G401.6 (cell line): ENCODE data around the gene CLCN6.
A peak's percentile ranks its signal among the peaks of the same experiment; 100 is the strongest.

Experiments used
- FAIRE-seq: peaks from 2 replicates; lab custom pipeline; 2012; peaks lifted over from hg19 to GRCh38; lab: Jason Lieb, UNC

The CLCN6 gene

DNA sequence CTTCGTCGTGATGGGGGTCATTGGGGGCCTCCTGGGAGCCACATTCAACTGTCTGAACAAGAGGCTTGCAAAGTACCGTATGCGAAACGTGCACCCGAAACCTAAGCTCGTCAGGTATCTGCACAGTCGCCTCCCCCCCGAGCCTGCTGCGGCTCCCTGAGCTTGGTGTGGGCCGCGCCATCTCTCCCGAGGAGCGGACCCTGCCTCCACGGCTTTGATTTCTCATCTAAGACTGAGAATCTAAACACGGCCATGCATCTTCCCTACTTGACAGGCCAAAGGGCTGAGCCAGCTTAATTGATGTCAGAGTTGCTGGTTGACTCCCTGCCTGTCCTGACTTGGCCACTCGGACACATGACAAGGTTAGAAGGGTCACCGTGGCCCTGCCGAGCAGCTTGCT is 22.5 kb downstream of the CLCN6 start:
- FAIRE-seq = no peak

DNA sequence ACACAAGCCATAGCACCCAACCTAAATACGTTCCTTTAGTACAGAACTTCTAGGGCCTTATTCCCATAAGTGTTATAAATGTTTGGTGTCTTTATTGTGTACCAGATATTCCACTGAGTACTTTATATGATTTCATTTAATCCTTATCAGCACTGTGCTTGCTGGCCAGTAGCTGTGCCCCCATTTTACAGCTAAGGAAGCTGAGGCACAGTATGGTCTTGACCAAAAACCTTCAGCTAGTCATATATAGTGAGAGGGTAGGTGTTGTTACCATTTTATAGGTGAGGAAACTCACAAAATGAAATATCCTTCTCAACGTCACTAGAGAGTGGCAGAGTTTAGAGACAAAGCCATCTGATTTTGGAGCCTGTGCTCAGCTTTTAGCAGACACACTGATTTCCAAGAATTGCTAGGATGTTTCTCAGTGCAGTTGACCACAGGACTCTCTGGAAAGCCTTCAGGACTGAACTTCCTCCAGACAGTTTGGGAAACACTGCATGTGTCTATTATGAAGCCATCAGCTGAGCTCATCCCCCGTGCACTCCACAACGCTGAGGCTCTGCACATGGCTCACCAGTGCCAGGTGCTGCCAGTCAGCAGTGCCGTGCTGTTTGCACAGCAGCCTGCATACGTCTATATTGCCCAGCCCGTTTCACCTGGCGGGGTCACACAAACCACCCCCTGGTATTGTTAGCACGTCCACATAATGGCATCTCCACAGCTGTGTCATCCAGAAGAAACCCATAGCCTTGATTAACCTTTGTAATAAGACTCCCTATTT is 26.1 kb downstream of the CLCN6 start:
- FAIRE-seq = no peak

DNA sequence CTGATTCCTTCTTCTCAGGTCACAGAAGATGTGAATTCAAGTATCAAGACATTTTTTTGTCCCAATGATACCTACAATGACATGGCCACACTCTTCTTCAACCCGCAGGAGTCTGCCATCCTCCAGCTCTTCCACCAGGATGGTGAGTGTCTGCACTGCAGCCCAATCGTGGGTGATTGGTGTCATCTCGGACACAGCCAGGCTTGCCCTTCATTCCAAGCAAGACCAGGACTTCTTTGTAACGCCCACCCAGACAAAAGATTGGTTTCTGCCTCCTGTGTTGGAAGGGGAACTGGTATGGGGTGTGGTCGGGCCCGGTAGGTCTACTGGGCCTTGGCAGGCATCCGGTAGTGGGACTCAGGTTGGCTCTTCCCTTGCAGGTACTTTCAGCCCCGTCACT is 27.5 kb downstream of the CLCN6 start:
- FAIRE-seq = no peak

DNA sequence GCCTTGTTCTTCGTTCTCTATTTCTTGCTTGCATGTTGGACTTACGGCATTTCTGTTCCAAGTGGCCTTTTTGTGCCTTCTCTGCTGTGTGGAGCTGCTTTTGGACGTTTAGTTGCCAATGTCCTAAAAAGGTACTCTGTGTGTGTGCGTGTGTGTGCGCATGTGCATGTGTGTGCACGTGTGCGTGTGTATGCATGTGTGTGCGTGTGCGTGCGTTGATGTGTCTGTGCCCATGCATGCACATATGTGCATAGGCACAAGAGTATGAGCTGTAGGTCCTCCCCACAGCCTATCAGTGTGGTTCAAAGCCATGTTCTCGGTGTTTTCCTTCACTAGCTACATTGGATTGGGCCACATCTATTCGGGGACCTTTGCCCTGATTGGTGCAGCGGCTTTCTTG is 27.9 kb downstream of the CLCN6 start:
- FAIRE-seq = no peak

DNA sequence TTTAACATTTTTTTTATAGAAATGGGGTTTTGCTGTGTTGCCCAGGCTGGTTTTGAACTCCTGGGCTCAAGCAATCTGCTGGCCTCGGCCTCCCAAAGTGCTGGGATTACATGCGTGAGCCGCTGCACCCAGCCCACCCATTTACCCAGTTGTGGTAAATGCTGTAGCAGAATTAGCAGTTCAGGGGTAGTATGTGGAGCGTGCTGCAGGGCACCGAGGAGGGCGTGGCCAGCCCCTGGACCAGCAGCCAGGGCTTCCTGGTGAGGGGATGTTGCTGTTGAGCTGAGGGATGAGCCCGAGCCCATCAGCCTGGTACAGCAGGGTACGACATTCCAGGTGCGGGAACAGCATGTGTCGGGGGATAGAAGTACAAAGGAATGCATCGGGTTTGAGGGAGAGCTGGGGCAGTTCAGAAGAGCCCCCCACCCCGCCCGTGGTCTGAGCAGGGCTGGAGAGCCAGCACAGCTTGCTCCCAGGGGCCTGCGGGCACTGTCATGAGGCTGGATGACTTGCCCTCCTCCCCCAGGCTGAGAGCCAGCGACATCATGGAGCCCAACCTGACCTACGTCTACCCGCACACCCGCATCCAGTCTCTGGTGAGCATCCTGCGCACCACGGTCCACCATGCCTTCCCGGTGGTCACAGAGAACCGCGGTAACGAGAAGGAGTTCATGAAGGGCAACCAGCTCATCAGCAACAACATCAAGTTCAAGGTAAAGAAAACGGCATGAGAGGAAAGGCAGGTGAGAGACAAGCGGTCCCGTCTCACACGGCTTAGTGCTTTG is 29.6 kb downstream of the CLCN6 start:
- no peak for FAIRE-seq

DNA sequence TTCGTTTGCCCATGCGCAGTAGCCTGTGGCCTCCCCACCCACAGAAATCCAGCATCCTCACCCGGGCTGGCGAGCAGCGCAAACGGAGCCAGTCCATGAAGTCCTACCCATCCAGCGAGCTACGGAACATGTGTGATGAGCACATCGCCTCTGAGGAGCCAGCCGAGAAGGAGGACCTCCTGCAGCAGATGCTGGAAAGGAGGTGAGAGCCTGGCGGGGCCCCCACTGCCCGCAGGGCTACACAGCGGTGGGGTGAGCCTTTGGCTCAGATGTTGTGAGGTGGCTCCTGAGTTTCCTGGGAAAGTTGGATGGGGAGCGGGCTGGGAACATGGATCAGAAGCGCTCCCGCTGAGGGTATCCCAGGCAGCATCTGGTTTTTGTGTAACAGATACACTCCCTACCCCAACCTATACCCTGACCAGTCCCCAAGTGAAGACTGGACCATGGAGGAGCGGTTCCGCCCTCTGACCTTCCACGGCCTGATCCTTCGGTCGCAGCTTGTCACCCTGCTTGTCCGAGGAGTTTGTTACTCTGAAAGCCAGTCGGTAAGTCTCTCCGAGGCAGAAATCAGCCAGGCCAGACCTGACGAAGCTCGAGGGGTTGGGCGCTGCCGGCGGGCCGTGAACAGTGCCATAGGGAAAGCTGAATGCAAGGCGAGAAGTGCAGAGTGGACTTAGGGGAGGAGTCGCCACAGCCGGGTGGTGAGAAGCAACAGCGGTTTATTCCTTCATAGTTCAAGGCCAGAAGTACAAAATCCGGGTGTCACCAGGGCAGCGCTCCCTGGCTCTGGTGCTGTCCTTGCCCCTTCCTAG is 31.2 kb downstream of the CLCN6 start:
- FAIRE-seq = no peak

DNA sequence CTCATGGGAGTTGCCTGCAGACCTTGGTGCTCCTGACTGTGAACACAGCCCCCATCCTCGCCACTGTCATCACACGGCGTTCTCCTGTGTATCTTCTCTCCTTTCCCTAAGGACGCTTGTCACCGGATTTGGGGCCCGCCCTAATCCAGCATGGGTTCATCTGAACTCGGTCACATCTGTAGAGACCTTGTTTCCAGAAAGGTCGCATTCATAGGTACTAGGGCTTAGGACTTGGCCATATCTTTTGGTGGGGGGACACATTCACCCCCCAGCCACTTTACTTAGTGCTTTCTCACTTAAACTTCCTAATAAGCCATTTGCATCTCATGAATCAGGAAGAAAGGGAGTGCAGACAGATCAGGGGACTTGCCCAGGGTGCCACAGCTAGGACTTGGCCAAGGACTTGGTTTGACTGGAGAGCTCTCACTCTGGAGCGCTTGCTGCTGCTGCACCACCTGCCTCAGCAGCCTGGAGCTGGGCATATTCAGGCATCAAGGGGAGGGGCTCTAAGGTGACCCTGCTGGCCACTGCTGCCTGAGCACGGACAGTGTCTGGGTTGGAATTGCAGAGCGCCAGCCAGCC is 31.9 kb downstream of the CLCN6 start:
- FAIRE-seq = no peak

DNA sequence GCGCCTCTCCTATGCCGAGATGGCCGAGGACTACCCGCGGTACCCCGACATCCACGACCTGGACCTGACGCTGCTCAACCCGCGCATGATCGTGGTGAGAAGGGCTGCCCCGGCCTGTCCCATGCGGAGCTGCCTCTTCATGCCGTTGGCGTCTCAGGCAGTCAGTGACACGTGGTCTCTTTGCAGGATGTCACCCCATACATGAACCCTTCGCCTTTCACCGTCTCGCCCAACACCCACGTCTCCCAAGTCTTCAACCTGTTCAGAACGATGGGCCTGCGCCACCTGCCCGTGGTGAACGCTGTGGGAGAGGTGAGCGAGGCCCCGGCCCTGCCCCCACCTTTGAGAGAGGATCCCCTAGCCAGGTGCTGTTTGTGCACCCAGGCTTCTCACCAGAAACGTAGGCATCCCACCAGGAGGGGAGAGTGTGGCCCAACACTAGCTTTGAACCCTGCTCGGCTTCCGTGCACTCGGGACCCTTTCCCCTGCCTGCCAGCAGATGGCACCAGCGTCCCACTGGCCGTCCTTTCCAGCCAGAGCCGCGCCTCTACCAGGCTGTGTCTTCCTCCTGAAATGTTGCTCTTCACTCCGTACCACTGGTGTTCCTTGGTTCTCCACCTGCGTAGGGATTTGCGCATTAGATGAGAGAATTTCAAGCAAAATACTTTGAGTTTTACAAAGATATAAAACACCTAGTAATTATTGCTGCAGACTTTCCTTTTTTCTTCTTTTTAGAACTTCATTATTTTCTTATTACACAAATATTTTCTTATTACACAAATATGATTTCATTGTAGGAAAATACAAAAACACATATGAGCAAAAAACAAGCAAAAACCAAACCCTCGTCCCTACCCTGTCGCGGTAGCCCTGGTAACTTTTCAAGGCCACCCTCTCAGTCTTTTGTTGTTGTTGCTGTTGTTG is 32.6 kb downstream of the CLCN6 start:
- peak; percentile 40 for FAIRE-seq

DNA sequence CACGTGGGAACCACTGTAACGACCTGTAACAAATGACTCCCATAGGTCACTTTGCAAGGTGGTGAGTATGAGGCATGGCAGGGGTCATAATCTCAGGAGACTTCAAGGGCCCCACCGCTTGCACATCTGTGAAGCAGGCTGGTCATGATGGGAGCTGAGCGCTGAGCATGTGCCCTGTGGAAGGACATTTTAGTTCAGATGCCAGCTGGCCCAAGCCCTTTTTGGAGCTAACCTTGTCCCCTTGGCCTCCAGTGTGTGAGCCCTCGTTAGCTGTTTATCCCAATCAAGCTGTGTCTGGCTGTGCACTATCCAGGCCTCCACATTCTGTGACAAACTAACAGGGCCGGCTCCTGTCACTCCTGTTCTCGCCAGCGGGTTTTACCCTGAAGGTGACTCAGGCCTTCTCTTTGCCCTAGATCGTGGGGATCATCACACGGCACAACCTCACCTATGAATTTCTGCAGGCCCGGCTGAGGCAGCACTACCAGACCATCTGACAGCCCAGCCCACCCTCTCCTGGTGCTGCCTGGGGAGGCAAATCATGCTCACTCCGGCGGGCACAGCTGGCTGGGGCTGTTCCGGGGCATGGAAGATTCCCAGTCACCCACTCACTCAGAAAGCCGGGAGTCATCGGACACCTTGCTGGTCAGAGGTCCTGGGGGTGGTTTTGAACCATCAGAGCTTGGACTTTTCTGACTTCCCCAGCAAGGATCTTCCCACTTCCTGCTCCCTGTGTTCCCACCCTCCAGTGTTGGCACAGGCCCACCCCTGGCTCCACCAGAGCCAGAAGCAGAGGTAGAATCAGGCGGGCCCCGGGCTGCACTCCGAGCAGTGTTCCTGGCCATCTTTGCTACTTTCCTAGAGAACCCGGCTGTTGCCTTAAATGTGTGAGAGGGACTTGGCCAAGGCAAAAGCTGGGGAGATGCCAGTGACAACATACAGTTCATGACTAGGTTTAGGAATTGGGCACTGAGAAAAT is 34.0 kb downstream of the CLCN6 start:
- FAIRE-seq = no peak

DNA sequence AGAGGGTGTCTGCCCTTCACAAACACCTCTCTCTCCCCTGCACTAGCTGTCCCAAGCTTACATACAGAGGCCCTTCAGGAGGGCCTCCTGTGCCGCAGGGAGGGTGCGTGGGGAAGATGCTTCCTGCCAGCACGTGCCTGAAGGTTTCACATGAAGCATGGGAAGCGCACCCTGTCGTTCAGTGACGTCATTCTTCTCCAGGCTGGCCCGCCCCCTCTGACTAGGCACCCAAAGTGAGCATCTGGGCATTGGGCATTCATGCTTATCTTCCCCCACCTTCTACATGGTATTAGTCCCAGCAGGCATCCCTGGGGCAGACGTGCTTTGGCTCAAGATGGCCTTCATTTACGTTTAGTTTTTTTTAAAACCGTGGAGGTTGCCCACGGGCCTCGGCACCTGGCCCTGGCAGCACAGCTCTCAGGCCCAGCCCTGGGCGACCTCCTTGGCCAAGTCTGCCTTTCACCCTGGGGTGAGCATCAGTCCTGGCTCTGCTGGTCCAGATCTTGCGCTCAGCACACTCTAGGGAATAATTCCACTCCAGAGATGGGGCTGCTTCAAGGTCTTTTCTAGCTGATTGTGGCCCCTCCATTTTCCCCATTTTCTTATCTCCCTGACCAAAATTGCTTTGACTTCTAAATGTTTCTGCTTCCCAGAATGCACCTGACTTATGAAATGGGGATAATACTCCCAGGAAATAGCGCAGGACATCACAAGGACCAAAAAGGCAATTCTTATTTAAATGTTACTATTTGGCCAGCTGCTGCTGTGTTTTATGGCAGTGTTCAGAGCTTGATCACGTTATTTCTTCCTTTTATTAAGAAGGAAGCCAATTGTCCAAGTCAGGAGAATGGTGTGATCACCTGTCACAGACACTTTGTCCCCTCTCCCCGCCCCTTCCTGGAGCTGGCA is 35.5 kb downstream of the CLCN6 start:
- no peak for FAIRE-seq

DNA sequence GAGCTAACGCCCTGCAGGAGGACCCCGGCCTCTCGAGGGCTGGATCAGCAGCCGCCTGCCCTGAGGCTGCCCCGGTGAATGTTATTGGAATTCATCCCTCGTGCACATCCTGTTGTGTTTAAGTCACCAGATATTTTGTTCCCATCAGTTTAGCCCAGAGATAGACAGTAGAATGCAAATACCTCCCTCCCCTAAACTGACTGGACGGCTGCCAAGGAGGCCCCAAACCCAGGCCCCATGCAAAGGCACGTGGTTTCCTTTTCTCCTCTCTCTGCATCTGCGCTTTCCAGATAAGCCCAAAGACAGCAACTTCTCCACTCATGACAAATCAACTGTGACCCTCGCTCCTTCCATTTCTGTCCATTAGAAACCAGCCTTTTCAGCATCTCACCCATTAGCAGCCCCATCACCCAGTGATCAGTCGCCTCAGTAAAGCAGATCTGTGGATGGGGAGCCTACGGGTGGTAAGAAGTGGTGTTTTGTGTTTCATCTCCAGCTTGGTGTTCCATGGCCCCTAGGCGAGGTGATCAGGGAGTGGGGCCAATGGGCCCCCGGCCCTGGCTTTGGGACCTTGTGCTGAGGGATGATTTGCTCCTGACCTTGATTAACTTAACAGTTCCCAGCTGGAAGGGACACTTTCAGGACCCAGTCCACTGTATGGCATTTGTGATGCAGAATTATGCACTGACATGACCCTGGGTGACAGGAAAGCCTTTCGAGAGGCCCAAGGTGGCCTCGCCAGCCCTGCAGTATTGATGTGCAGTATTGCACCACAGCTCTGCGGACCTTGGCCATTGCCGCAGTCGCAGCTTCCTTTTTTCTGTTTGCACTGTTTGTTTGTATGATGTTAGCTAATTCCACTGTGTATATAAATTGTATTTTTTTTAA is 36.4 kb downstream of the CLCN6 start:
- FAIRE-seq = no peak

DNA sequence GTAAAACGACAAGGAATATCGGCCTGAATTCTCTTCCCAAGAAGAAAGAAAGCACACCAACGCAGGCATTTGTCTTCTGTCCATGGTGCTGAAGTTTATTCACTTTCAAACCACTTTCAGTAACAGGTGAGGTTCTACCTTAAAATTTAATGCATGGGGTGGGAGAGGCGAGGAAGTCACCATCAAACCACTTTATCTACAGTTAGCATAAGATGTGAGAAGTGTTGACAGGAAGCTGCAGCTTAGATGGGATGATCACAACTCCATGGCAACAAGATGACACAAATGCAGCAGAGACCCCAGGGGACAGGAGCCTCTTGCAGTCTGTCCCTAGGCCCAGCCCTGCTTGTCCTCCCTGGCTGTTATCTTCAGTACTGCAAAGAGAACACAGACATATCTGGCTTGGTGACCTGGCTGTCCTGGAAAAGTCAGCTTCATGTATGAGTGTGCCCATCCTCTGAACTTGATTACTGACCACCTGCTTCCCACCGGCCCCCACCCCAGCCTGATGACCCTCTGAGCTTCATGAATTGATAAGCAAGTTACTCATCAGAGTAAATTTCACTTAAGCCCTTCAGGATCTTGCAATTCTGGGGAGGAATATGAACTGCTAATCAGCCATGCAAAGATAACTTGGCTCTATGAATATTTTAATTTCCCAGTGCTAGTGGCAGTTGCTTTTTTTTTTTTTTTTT is 39.8 kb downstream of the CLCN6 start:
- no peak for FAIRE-seq

DNA sequence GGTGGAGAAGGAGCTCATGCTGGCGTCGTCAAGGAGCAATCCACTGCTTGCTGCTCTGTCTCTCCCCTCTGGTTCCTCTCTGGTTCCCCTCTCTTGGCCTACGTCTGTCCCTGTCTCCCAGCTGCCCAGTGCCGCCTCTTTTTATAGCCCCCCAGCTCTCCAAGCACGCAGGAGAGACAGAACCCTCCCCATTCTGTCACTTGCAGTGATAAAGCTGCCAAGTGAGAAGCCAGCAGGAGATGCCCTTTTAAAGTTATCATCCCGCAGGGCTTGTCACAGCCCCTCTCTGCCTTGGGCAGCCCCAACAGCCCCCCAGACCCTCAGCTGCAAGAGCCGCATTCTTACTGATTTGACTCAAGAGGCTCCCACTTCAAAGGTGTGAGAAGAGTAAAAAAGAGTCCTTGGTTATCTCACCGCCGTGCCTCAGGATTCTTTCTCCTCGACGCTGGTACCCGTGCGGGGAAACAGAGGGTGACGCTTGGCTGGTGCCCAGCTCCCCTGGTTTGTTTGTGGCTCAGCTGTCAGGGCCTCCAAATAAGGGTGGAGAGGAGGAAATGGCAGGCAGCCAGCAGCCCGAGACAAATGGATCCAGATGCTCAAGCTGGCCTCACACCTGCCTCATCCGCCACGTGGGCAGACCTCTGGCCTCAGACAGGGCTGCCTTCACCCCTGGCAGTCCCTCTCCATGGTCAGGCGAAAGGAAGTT is 41.8 kb downstream of the CLCN6 start, which contains the start of gene NPPA:
NPPA (minus strand) TSS at position 117 of the 706 bp plus-strand sequence; CDS start at position 18, 99 bp downstream.
- no peak for FAIRE-seq

DNA sequence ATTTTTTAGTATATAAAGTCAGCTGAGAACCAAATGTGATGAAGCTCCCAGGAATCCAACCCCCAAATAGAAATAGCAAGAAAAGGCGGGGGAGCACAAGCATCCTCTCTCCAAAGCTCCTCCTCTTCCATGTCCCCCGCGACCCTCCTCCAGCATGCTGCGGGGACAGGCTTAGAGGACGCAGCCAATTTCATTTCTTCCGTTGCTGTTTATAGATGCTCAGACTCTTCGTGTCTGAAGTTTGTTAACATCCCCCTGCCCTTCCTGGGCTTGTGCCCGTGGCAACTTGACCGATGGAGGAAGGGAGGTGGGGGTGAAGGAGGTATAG is 42.3 kb downstream of the CLCN6 start:
- no peak for FAIRE-seq

DNA sequence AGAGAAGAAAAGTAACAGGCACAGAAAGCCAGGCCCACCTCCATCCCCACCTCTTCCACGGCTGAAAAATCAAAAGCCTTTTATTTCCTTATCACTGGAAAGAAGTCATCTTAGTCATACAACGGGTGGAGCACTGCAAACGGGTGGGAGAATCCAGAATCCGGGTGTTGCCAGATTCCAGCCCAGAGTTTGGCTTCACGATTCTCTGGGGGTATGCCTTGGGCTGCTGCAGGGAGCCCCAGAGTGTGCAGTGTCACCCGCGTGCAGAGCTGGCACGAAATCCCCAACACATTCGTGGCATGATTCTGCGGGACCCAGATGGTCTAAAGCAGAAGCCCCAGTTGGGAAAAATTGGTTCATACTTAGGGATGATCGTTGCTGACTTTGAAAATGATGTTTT is 44.2 kb downstream of the CLCN6 start:
- FAIRE-seq = no peak

DNA sequence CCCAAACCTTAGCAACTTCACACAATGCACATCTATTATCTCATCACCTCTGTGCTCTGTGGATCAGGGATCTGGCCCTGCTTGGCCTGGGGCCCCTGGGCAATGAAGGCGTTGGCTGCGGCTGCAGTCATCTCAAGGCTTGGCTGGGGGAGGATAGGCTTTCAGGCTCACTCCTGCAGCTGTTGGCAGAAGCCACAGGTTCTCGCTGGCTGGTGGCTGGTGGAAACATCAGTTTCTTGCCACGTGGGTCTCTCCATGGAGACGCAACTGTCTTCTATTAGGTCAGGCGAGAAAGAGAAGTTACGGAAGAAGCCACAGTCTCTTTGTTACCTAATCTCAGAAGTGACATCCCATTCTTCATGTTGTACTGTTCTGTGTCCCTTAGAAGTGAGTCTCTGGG is 45.2 kb downstream of the CLCN6 start:
- no peak for FAIRE-seq

DNA sequence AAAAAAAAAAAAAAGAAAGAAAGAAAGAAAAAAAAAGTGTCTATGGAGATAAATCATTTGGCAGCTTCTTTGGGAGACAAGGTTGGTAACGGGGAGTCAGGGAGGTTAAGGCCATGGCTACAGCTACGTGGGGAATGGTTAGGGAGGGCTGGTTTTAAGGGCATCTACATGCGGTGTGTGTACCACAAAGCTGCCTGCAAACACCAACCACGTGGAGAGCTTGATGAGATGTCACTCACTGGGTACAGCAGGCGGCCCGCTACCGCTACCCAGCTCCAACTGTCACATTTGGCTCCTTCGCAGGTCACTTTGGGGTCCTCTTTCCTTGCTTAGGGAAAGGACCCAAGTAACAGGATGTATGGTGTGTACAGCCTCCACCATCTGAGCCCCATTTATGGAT is 48.5 kb downstream of the CLCN6 start:
- no peak for FAIRE-seq
